ENCODE results near the gene WDR73. TPM values are rescaled to one million over a fixed set of nuclear protein-coding genes. Genes with fewer than 3 reads are reported as not detected.

Gene WDR73
- total and polyA plus RNA-seq, 10 of the 15 experiments (the other 5 are each of a cell fraction or from before 2014, with no cell fraction given): 4.4 to 25.6 (median 16.3) TPM

- FAIRE-seq: no peak
- Histone ChIP-seq H3K9me3 (replicated peaks; ENCODE audit: control insufficient read depth, insufficient read depth, low read length) (no peaks in the 10 kb centered on the region), H3K27ac (ENCODE audit: control insufficient read depth, insufficient read depth) (no peak overlapping the region), H2AFZ (ENCODE audit: control insufficient read depth, low read depth, low read length) (no peak overlapping the region), H3K4me1 (ENCODE audit: control insufficient read depth, insufficient read depth, low read length) (no peaks in the 10 kb centered on the region), H3K9ac (ENCODE audit: control insufficient read depth, insufficient read depth, low read length) (no peak overlapping the region), H3K27me3 (replicated peaks in 1 of 2; ENCODE audit: control insufficient read depth in 2 of 2, insufficient read depth in 2 of 2, low read length in 1 of 2) (no peaks in the 10 kb centered on the region), H4K20me1 (ENCODE audit: control insufficient read depth, insufficient read depth) (no peaks in the 10 kb centered on the region), H3K4me3 (no peak overlapping the region), H3K36me3 (ENCODE audit: control insufficient read depth in 2 of 2, insufficient read depth in 2 of 2, low read length in 1 of 2) (peaks cover 6 to 27% of the 10 kb centered on the region in 2 experiments), H3K79me2 (ENCODE audit: control insufficient read depth, insufficient read depth, low read length) (no peaks in the 10 kb centered on the region), H3K4me2 (ENCODE audit: control insufficient read depth, insufficient read depth) (no peak overlapping the region)
- CTCF ChIA-PET: no interaction called here
- in situ Hi-C loops (cut with MboI) (no loop called here), intact Hi-C loops (cut with micrococcal nuclease; ENCODE audit: unreplicated experiment) (no loop called here)
- RAD21 ChIA-PET (ENCODE audit: unreplicated experiment): no interaction called here
- TF ChIP-seq BRCA1 (IDR thresholded peaks at IDR 0.05; ENCODE audit: low read depth, low read length) (no peak), KDM1A (IDR thresholded peaks at IDR 0.05; ENCODE audit: borderline replicate concordance) (no peak), HDAC6 (IDR thresholded peaks at IDR 0.05; ENCODE audit: unreplicated experiment) (no peak), NFYB (IDR thresholded peaks at IDR 0.05; ENCODE audit: insufficient read depth, low read depth, low read length) (no peak), BCL11A (IDR thresholded peaks at IDR 0.05; ENCODE audit: low read depth, low read length) (no peak), STAT3 (IDR thresholded peaks at IDR 0.05; ENCODE audit: low read depth, low read length) (no peak), CBX3 (IDR thresholded peaks at IDR 0.05; ENCODE audit: borderline replicate concordance, low read depth) (no peak), ATF7 (IDR thresholded peaks at IDR 0.05; ENCODE audit: low read depth) (no peak), ZBTB33 (IDR thresholded peaks at IDR 0.05) (no peak)
- 85% methylated on average over 8 of the region's 8 CpGs for WGBS (ENCODE audit: insufficient coverage, insufficient replicate concordance, low lambda C conversion rate, missing lambda C conversion rate)
- POLR2A ChIA-PET: no interaction called here
- no peak for DNase-seq (ENCODE audit: low read depth, low spot score)
- BruUV-seq (replicated peaks): no TSS peak
- ATAC-seq: no peak
- SMC1A ChIA-PET (ENCODE audit: uncharacterized antibody, unreplicated experiment): no interaction called here
Observed at GRCh38 chr15:84669726-84670125, 15.6 kb upstream of the WDR73 start.
